ENCODE measurements around the gene TTLL5.
A peak's percentile ranks its signal among the peaks of the same experiment; 100 is the strongest.

The TTLL5 gene

GRCh38 chr14:75970989-75971388 is 309.9 kb downstream of the TTLL5 start:
- DNase-seq (ENCODE audit: low spot score): no peak

DNA sequence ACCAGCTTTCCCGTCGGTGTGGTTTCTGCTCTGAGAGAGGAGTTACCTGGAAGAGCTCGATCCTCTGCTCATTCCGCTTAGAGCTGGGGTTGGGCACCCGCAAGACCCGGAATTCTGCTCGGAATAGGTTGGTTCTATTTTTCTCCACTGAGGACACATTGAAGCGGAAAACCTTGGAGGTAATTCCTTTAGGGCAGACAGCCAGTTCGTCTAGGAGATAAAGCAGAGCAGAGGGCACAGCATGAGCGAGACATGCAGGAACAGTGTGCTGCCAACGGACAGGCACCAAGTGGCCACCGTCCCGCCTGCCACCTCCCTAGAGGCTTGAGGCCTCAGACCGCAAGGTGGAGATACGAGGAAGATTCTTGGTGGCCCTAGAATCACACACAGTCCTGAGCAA is 310.5 kb downstream of the TTLL5 start:
- DNase-seq (ENCODE audit: low spot score): no peak

DNA sequence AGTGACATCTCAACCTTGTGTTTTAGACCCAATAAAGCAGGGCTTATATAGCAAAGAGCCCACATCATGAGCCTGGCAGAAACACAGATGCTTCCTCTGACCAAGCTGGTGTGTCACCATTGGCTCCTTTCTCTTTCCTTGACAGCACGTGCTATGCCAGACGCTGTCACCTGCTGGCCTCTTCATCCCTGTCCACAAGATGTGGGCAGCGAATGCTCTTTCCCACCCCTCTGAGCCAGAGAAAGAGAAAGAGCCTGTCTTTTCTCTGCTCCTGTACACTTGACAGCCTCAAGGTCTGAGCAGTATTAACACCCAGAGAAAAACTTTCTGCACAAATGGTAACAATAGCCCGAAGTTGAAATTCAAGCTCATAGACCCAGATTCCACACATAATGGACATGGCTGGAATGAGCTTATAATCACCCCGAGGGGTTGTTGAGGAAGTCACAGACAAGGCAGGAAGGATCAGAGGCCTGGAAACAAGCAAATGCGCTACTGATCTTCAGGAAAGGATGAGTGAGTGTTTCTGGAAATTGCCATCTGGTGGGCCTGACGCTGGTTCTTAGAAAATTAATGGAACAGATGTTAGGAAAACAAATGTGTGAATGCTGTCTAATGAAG is 311.9 kb downstream of the TTLL5 start:
- DNase-seq (ENCODE audit: low spot score): no peak

GRCh38 chr14:75976826-75977581 is 316.0 kb downstream of the TTLL5 start:
- DNase-seq (ENCODE audit: low spot score): no peak

DNA sequence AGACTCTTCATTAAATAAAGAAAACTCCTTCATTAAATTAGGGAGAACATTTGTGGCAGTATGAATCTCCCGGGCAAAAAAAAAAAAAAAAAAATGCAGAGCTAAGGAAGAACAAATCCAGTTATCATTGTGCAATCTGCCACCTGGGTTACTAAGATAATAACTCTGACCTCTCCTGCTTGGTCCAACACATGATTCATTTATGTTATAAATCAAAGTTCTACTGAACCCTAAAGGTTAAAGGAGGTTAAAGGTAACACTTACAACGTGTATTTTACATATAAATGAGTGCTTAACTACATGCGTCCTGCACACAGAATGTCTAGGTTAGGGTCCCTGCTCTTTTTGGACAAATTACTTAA is 316.5 kb downstream of the TTLL5 start:
- DNase-seq (ENCODE audit: low spot score): no peak

DNA sequence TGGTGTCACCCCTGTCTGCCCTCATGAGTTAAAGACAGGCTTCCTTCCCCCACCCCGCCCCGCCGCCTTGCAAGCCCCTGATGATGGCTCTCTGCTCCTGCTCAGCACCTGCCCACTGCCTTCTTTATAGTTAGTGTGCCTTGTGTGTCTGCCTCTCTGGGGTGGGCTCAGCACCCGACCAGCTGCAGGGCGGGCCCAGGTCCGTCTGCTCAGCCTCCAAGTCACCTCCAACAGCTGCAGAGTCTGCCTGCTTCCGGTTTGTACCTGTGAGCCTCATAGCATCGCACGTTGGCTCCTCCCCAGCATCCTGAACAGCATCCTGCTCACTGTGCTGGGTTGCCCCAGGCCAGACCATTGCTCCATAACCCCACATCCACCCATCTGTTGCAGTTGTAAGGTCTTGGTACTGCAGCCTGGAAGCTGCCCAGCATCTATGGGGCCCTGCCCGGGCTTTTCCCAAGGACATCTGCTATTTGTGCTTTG is 317.2 kb downstream of the TTLL5 start:
- DNase-seq (ENCODE audit: low spot score): no peak

DNA sequence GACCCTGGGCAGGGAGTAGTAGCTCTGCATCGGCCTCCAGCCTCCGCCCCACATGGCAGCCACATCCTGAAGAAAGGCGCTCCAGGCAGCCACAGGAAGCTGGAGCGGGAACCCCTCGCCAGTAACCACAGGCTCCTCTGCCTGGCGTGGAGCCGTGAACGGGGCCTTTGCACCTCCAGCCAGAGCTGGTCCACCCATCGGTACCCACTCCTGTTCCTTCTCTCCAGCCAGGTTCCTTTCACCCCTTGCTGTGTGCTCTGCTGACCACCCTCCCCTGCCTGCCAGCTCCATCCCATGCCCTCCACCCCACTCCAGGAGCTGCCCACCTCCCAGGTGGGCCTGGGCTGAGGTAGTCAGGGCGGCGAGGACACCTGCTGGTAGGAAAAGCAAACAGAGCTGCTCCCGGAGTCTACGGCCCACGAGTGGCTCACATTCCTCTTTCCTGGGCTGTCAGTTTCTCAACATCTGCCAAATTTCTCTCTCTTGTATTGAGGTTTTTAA is 318.1 kb downstream of the TTLL5 start:
- DNase-seq (ENCODE audit: low spot score): peak; percentile 60

DNA sequence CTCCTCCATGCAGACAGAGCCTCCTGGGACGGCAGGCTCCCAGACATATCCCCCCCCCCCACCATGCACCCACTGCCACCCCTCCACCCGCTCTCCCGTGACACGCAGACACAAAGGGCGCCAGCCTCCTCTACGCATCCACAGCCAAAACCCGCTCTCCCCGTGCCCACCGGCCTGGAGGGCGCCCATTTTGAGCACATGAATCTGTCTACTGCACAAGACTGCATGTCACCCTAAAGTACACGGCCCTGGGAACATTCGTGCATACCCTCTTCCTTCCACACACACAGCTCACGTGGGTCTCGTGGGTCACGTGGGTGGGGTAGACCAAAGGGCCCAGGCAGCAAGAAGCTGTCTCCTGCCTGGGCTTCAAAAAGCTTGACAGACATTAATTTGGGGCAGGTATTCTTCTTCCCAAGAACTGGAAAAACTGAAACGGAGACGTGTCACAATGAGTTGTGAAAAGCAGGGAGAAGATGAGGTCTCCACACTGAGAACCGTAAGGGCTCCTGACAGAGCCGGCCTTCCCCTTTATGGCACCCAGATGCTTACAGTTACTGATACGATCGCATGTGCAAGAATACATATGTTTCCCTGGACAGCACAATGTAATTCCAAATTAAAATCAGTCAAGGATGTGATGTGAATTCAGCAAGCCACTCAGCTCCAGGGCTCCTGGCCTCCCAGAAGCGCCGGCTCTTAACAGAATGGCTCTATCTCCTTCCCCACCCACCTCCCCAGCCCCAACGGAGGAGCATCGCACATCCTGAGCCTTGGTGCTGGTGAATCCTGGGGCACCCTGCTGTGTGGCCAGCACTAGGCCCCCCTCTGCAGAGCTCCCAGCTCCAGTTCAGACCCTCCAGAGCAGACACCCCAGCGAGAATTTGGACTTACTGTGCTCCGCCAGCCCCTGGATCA is 318.9 kb downstream of the TTLL5 start:
- no peak for DNase-seq (ENCODE audit: low spot score)

DNA sequence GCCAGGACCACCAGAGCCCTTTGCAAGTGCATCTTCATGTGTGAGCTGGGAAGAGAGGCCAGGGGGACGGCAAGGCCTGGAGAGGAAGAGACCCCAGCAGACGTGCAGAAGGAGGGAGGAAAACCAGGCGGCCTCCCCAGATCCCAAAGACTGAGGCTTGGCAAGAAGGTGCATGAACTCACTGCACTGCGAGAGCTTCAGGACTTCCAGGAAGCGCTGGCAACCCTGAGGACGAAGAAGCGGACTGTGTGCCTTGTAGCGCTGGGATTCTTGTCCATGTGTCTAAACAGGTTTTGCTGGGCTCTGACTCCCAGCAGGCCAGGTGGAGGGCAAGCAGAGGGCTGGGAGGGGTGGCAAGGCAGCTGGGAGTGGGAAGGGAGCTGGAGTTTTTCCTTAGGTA is 319.8 kb downstream of the TTLL5 start:
- DNase-seq (ENCODE audit: low spot score): no peak

DNA sequence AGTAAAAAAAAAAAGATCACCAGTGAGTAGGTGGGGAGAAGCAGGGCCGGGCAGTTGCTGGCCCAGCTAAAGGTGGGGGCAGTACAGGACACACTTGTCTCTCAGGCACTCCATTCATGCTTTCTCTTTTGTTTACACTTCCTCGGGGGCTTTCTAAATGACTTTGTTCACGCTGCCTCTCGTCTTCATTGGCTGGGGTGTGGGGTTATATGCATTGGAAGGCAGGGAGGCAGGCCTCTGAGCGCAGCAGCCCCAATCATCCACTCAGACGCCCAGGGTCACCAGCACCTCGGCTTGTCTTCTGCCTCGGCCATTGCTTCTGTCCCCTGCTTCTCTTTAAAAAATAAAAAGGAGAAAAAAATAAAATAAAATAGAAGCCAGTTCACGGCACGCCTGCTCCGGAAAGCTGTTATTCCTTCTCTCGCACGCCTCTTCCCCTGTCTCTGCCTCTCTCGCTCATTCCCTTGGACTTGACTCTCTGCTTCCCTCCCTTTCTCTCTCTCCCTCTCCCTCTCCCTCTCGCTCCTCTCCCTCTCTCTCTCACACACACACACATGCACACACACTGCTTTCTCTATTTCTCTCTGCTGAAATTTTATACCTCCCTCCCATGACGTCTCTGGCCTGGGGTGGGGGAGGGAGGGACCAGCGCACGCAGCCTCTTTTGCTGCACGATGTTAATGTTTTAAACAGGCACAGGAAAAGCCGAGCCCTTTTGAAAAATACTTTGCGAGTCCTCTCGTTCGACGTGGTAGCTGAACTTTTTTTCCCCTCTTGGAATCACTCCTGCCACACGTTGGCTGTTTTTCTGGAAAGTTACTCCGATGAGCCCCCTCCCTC is 320.6 kb downstream of the TTLL5 start, which contains the start of gene TGFB3:
Gene TGFB3, minus strand, starts transcription at position 570 of the 840 bp plus-strand sequence. CDS start 1,102 bp downstream, outside the sequence.
- no peak for DNase-seq (ENCODE audit: low spot score)

GRCh38 chr14:75982266-75983018 is 321.4 kb downstream of the TTLL5 start:
- peak; percentile 94 for DNase-seq (ENCODE audit: low spot score)

DNA sequence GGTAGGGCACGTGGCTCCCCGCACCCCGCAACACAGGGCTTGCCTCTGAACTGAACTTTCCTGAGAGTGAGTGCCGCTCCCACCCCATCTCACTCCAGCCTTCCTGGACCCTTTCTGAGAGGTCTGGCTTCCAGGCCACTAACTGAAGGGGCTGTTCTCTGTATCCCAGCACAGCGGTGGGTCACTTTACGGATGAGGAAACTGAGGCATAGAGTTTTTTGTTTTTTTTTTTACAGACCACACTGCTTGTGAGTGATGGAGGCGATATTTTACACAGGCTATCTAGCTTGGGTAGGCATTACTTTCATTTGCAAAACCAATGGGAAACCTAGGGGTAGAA is 321.9 kb downstream of the TTLL5 start:
- no peak for DNase-seq (ENCODE audit: low spot score)

GRCh38 chr14:75984674-75985073 is 323.6 kb downstream of the TTLL5 start:
- DNase-seq (ENCODE audit: low spot score): no peak

DNA sequence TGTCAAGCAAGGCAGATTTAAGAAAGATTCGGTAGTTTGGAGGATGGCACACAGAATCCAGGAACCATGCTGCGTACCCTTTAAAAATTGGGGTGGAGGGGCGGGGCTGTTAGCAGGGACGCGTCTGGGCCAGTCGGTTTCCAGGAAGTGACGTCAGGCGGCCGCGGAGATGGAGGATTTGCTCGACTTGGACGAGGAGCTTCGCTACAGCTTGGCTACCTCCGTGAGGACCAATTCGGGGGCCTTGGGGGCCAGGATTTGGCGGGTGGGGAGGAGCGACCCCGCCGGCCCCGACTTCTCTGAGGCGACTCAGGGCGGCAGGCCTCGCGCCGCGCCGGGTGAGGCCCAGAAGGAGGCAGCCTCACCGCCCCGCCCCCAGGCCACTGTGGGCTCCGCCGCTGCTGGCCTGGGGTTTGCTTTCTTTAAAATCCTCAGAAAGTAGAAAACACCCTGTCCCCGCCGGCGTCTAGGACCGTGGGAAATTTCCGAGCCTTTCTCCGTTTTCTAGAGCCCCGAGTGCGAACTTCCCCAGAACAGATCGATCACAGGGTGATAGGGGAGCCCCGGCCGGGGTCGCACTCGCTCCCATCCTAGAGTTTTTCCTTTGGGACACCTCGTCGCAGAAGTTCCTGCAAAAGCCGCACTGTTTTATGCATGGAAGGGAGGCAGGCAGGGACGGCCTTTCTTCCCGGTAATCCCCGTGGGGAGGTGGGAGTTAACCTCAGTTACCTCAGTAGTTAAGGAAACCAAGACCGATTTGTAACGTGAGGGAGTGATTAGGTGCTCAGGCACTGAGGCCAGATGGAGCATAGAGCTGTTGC is 324.8 kb downstream of the TTLL5 start, which contains the start of gene IFT43:
Gene IFT43, plus strand, starts transcription at position 146 of the 821 bp plus-strand sequence. Its CDS starts 24 bp downstream, at position 170.
- DNase-seq (ENCODE audit: low spot score): peak; percentile 90

DNA sequence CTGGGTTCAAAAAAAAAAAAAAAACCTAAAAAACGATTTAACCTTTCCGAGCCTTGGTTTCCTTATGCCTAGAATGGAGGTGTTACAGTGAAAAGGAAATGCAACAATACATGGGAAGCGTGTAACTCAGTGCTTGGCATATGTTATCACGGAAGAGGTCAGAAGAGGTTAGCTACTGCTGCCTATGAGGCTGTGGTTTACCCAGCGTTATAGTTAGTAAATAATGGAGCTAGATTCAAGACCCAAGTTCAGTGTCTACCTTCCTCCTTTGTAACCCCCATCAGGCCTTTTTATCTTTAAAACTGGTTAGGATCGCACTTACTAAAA is 325.4 kb downstream of the TTLL5 start:
- no peak for DNase-seq (ENCODE audit: low spot score)

- no peak for DNase-seq (ENCODE audit: low spot score)
Observed at GRCh38 chr14:75987201-75987970, 326.3 kb downstream of the TTLL5 start.

GRCh38 chr14:75989134-75989533 is 328.1 kb downstream of the TTLL5 start:
- DNase-seq (ENCODE audit: low spot score): no peak

DNA sequence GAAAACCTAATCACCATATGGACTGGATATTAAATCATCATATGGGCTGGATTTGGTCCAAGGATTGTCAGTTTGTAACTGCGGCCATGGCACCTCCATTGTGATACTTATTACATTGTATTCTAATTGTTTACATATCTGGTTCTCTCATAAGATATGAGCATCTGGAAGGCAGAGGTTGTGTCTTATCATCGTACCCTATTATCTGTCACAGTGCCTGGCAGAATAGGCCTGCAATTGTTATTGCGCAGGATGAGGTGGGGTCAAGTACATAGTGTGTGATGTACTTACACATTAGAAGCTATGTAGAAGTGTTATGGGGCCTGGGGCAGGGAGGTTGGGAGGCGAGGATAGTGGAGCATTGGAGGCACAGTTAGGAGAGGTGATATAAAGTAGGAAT is 329.3 kb downstream of the TTLL5 start:
- DNase-seq (ENCODE audit: low spot score): no peak

GRCh38 chr14:75991753-75992152 is 330.7 kb downstream of the TTLL5 start:
- no peak for DNase-seq (ENCODE audit: low spot score)
